HL-60/S4 treated with phorbol 12-myristate 13-acetate at 8.2 ng/mL for 4 days and 3 days (cell line): ENCODE data around the gene TTYH3.

ENCODE experiments used
- in situ Hi-C: fragments of 300-500 bp; cut with MboI; formaldehyde crosslinking; loops from 2 replicates; pipeline ENCODE4 v1.15.0; 2022; ENCODE audit warnings: low sequenced_read_pairs

TTYH3 gene

GRCh38 chr7:2701832-2702593 is 70.2 kb downstream of the TTYH3 start:
- in situ Hi-C loops = no loop called here

DNA sequence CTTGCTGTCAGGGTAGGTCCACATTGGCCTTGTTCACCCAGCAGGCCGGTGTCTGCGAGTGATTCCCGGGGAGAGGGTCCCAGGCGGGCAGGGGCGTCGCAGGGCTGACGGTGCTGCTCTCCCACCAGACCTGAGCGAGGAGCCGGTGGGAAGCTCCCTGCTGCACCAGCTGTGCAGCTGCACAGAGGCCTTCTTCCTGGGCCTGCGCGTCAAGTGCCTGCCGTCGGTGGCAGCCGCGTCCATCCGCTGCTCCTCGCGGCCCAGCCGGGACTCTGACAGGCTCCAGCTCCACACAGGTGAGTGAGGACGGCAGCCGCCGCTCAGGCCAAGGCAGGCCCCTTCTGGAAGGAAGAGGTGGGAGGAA is 70.8 kb downstream of the TTYH3 start:
- in situ Hi-C loops = no loop called here

DNA sequence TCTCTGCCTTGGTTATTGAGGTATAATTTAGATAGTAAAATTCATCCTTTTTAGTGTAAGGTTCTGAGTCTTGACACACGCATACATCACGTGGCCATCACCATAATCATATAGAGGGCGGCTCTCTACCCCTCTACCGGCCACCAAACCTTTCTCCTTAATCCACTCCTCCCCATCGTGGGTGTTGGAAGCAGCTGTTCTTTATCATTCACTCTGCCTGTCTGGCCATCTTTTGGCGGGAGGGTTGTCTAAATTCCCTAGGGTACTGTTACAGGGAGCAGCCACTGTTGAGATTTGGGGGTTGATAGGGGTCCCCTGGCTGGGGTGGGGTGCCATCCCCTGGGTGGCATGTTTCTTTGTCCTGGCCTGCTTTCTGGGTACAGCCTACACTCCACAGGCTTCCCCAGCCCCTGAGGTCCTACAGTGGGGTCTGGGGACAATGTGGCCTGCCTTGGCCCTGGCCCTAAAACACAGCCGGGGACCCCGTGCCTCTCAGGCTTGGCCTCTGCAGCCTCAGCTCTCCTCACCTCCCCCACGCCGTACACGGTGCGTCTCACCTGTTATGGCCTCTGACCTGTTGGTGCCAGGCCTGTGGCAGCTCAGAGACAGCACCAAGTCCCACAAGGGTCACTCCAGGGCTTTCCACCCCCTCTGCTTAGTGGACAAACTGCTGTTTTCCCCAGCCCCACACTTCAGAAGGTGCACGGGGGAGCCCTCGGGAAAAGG is 73.7 kb downstream of the TTYH3 start:
- in situ Hi-C loops = no loop called here

DNA sequence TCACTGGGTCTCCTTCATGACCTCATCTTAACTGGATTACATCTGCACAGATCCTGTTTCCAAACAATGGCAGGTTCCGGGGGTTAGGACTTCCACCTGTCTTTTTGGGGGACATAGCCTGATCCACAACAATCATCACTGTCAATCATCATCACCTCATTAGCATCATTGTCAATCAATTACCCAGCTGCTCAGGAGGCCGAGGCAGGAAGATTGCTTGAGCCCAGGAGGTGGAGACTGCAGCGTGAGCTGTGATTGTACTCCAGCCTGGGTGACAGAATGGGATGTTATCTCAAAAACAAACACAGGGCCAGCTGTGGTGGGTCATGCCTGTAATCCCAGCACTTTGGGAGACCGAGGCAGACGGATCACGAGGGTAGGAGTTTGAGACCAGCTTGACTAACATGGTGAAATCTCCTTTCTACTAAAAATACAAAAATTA is 74.9 kb downstream of the TTYH3 start:
- in situ Hi-C loops = no loop called here

GRCh38 chr7:2707481-2707880 is 75.7 kb downstream of the TTYH3 start:
- in situ Hi-C loops = no loop called here

GRCh38 chr7:2708041-2708440 is 76.3 kb downstream of the TTYH3 start:
- in situ Hi-C loops = no loop called here

GRCh38 chr7:2708547-2709310 is 76.9 kb downstream of the TTYH3 start:
- in situ Hi-C loops = no loop called here

- in situ Hi-C loops = no loop called here
These were observed 77.9 kb downstream of the TTYH3 start for GRCh38 chr7:2709553-2710285.

GRCh38 chr7:2710286-2710655 is 78.5 kb downstream of the TTYH3 start:
- in situ Hi-C loops = no loop called here

DNA sequence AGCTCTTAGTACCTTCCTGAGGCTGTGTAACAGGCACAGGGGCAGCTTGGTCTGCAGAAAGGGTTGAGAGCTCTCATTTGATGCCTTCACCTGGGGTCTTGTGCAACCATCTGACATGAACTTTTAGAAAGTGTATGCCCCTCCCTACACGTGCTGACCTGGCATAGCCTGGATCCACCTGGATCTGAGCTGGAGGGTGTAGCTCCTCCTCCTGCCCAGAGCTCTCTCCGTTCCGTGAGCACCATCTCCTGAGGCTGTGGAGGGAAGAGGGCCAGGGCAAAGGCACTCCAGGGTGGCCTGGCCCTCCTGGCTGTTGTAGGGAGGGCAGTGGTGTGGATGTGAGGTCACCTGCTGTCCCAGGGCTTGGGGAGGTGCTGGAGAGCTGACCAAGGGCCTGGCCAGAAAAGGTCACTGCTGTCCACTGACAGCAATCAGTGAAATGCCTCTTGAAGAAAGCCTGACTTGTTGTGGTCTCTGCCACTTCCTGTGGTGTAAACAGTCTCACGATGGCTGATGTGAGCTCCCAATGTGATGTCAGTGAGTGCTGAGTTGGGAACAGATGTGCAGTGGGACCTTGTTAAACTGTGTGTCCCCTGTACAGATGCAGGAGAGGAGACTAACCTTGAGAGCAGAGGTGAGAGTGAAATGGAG is 79.2 kb downstream of the TTYH3 start:
- in situ Hi-C loops = no loop called here

DNA sequence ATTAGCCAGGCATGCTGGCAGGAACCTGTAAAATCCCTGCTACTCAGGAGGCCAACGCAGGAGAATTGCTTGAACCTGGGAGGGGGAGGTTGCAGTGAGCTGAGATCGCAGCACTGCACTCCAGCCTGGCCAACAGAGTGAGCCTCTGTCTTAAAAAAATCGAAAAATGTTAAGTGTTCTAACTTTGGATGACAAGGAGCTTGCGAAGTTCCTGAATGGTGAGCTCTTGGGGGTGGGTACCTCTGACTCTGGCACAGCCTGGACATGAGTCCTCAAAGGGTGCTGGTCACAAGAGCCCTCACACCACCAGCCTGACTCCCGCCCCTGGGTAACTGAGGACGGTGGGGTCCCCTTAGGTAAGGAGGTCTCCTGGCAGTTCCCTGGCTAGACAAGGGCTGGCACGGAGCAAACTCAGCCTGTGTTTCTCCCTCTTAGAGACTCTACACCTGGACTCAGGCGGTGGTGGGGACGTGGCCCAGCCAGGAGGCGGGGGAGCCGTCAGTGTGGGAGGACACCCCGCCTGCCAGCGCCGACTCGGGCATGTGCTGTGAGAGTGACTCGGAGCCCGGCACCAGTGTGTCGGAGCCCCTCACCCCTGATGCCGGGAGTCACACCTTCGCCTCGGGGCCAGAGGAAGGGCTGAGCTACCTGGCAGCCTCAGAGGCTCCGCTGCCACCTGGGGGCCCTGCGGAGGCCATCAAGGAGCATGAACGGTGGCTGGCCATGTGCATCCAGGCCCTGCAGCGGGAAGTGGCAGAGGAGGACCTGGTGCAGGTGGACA is 80.3 kb downstream of the TTYH3 start:
- in situ Hi-C loops = no loop called here

DNA sequence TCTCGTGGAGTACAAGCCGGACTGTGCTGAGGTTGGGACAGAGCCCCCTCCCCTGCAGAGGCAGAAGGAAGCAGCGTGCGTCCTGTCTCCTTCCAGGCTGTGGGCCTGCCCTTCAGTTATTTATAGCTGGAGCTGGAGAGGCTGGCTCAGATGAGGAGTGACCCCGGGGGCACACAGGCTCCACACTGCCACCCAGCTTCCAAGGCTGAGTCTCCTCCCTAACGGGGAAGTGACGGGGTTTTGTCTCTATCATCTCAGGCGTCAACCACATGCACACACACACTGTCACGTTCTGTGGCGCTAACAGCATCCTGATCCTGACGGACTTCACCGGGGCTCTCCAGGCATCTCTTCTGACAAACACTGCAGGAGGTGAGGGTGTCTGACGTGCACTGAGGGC is 81.6 kb downstream of the TTYH3 start:
- in situ Hi-C loops = no loop called here

DNA sequence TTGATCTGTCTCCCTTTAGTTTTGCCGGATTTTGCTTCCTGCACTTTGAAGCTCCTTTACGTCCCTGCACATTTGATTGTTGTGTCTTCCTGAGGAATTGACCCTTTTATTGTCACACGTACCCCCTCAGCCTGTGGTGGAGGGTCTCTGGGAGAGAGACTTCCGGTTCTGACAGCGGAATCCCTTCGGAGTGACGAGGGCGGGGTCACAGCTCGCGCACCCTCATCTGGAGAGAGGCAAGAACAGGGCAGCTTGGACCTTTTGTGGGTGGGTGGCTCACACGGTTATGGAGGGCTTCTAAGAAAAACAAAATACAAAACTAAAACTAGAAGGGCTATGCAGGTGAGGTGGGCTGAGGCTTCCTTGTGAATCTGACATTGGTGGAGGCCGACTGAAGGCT is 82.2 kb downstream of the TTYH3 start:
- in situ Hi-C loops = no loop called here
